Stimulated activated CD8-positive, alpha-beta memory T cell treated with anti-CD3 and anti-CD28 coated beads, Interleukin-4, amount 100 ng/mL, for 48 hours (primary cell): ENCODE results near the gene SHKBP1.
"Not testable (repeated sequence)": the region's sequence is repeated elsewhere in the genome, so short reads cannot be mapped to it uniquely, and the experiment has no call there.

Experiments used
- DNase-seq: peaks from one replicate; pipeline ENCODE4 v3.0.0-alpha.2; 2020

The SHKBP1 gene

DNA sequence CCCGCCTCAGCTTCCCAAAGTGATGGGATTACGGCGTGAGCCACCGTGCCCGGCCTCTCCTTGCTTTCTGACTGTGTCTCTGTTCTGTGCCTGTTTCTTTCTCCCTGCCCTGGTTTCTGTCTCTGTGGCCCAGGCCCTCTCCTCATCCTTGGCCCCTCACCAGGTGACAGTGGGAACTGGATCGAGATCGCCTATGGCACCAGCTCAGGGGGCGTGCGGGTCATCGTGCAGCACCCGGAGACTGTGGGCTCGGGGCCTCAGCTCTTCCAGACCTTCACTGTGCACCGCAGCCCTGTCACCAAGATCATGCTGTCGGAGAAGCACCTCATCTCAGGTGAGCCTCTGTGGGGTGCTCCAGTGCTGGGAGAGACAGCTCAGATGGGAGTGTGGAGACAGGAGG is 9.9 kb downstream of the SHKBP1 start:
- DNase-seq: no peak

DNA sequence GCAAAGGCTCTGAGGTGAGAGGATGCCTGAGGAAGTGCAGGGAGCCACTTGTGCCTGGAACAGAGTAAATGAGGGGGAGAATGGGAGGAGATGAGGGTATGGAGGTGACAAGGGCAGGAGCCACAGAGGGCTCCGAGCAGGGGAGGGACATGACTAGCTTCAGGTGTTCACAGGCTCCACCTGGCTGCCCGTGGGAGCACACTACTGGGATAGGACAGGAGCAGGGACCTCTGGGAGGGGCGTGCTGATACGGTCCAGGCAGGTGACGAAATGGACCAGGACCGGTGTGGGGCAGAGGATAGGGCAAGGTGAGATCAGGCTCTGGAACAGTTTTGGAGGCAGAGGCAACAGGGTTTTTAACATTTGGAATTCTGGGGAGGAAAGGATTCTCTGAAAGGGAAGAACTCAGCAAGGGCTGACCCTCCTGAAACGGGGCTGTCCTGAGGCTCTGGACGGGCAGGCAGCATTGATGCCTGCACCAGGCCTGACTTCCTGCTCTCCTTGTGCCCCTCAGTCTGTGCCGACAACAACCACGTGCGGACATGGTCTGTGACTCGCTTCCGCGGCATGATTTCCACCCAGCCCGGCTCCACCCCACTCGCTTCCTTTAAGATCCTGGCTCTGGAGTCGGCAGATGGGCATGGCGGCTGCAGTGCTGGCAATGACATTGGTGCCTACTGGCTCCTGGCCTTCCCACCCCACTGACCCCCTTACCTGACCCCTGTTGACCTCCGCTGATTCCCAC is 11.6 kb downstream of the SHKBP1 start:
- no peak for DNase-seq

DNA sequence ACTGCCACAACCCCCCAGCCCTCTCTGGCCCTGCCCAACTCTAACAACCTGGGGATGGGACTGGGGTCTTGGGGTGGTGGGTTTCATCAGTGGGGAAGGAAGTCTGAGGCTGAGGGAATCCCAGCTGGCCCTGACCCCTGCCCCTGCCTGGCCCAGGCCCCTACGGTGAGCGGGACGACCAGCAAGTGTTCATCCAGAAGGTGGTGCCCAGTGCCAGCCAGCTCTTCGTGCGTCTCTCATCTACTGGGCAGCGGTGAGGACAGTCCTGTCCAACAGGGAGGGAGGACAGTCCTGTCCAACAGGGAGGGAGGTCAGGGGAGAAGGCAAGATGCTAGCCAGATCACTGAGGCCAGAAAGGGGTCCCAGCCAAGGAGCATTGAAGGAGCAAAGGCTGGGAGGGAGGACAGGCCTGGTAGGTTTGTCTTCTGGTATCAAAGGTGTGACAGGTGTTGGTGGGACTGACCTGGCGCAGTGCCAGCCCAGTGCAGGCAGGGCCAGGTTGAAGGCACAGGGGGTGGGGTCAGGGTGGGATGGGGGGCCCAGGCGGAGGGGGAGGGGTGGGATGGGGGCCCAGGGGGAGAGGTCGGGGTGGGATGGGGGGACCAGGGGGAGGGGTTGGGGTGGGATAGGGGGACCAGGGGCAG is 12.4 kb downstream of the SHKBP1 start:
- no peak for DNase-seq

DNA sequence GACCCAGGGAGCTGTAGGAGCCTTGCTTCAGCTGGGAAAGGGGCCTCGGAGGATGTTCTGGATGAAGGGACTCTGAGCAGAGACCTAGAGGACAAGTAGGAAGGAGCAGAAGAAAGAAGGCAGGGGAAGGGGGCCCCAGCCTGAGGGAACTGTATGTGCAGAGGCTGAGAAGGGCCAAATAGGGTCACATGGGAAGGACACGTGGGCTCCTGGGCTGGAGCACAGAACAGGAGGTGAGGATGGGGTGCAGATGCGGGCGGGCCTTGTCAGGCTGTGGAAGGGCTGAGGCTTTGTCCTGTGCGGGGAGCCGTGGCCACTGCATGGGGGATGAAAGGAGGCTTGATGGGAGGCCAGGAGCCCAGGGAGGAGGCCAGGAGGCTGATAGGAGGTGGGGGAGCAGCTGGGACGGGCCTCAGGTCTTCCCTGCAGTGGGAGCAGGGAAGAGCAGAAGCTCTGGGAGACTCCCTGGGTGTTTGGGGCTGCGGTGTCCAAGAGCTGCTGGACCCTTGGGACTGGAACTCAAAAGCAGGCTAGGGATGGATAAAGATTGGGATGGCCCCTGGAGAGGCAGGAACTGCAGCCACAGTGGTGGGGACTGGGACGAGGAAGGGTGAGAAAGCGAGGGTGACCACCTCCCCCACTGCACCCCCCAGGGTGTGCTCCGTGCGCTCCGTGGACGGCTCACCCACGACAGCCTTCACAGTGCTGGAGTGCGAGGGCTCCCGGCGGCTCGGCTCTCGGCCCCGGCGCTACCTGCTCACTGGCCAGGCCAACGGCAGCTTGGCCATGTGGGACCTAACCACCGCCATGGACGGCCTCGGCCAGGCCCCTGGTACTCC is 13.1 kb downstream of the SHKBP1 start:
- no peak for DNase-seq

DNA sequence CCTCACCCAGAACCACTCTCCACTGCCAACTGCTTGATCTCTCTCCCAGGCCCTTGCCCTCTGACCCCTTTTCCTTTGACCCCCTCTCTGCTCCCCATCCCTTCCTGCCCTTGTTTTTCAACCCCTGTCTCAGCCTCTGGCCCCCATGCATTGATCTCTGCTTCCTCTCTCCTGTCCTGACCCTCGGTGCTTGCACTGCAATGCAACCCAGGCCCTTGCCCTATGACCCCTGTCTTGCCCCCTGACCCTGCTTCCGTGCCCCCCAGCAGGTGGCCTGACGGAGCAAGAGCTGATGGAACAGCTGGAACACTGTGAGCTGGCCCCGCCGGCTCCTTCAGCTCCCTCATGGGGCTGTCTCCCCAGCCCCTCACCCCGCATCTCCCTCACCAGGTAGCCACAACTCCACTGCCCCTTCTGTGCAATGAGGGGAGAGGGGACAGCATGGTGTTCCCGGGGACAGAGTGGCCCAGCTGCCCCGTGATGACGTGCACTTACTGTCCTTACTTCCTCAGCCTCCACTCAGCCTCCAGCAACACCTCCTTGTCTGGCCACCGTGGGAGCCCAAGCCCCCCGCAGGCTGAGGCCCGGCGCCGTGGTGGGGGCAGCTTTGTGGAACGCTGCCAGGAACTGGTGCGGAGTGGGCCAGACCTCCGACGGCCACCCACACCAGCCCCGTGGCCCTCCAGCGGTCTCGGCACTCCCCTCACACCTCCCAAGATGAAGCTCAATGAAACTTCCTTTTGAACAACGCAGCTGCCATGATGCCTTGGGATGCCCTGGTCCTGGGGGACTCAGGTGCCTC is 14.0 kb downstream of the SHKBP1 start:
- DNase-seq: no peak

DNA sequence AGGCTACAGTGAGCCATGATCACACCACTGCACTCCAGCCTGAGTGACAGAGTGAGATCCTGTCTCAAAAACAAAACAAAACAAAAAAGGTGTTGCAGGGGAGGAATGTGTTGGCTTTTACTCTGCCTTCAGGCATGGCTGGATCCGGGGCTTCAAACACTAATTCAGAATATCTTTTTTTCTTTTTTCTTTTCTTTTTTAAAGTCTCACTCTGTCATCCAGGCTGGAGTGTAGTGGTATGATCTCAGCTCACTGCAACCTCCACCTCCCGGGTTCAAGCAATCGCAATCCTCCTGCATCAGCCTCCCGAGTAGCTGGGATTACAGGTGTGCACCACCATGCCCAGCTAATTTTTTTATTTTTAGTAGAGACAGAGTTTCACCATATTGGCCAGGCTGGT is 15.1 kb downstream of the SHKBP1 start:
- not testable (repeated sequence) for DNase-seq

DNA sequence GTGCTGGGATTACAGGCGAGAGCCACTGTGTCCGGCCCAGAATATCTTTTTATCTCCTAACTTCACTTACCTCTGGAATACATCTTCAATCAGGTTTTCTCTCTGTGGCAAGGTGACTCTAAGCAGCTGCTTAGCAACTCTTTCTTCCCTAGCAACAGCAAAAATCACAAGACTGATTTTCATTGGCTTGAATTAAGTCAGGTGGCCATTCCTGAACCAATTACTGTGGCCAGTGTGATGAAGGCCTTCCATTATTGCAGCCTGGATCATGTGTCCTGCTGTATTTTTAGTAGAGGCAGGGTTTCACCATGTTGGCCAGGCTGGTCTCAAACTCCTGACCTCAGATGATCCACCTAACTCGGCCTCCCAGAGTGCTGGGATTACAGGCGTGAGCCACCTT is 15.5 kb downstream of the SHKBP1 start:
- no peak for DNase-seq

DNA sequence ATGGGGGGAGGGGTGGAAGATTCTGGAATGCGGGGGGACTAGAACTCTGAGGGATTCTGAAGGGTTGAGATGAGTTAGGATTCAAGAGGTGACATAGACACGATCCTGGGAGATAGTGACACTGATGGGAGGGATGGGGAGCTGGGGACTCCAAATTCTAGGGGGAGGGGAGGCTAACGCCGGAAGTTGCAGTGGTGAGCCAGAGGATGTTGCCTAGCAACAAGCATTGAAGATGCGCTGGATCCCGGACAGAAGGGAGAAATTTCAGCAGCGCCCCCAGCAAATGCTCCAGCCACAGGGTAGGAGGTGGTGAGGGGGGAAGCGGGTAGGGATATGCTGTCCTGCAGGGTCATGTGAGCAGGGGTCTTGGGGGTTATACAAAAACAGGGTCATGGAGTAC is 17.6 kb downstream of the SHKBP1 start:
- DNase-seq: no peak

DNA sequence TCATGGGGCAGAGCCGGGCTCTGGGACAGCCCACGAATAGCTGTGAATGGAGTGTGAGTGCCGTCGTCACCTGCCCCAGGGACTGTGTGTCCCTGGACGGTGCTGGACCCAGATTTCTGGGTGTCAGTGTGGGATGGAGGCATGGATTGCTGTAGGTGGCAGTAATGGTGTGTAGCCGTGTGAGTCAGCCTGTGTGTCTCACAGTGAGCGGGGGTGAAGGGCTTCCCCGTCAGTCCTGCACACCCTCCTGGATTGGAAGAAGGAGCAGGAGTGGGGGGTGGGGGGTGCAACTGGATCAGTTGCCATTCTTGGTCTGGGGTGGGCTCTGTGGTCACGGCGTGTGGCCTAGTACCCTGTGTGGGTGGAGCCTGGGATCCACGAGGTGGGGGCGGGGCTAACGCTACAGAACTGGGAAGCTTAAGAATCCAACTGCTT is 18.0 kb downstream of the SHKBP1 start:
- DNase-seq: no peak

DNA sequence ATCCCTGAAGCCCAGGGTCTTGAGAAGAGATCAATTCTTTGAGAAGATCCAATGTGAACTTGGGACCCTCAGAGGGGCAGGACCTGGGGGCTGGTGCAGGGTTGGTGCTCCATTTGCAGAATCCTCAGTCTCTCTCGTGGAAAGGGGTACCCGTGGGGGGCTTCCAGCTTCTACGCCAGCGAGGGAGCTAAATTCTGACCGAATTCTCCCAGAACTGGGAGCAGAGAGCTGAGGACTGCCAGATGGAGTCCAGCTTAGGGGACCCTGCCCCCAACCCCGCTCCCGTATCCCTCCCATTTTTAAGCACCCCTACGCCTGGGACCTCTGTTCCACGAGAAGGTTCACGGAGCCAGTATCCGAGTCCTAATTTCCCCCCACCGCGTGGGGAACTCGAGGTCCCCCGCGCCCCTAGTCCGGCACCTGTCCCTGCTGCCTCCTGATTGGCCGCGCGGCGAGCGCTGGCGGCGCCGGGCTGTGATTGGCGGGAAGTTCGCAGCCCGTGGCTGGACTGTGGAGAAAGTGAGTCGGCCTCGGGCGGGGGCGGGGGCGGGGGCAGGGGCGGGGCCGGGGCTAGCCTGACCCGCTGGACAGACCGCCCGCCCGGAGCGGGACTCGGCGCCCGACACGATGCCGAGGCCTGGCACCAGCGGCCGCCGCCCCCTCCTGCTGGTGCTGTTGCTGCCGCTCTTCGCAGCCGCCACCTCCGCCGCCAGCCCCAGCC is 20.1 kb downstream of the SHKBP1 start:
- DNase-seq: no peak

DNA sequence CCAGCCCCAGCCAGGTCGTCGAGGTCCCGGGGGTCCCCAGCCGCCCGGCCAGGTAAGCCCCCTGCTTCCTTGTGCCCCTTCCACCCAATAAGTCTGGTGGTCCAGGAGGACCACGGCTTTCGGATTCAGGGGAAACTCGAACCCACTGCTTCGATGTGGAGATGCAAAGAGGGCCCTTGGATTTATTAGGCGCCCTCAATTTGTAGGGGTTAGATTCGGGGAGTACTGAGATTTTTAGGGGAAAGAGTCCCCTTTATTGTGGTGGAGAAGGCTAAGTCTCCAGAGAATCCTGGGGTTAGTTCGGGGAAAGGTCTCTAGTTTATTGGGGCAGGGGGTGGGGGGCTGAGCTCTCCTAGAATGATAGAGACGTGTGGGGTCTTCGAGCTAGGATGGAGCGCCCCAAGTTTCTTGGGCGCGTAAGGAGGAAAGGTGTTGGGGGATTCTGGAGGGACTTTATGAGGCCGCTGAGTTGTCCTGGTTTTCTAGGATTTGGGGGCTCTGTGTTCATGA is 20.7 kb downstream of the SHKBP1 start:
- DNase-seq: no peak

DNA sequence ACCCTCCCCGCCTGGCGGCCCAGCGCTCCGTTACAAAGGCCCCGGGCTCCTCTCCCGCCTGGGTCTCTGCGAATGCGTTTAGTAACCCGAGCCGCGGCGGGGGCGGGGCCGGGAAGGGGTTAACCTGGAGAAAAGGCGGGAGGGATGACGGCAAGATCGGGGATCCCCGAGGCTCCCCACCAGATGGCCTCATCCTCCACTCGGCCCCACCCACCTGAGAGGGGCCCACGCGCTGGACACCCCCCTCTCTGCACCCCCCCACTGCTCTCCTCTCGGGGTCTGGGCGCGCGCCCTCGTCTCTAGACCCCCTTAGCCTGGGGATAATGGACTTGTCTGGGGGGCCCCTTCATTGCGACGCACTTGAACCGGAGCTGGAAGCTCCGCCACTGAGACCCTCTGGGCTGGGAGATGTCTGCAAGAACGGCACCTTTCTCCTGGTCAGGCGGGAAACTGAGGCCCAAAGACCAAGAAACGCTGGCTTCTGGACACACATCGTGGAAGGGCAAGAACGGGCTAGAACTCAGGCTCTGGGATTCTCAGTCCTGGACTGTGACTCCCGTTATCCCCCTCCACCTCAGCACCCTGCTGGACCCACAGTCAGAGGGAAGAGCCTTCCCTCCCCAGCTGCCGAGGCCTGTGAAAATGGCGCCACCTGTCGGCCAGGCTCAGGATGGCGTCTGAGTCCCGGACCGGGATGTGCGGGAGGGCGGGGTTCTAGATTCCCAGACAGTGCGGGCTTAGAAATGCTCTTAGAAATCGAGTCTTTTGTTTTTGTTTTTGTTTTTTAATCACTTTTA is 21.6 kb downstream of the SHKBP1 start:
- DNase-seq: peak; percentile 95

DNA sequence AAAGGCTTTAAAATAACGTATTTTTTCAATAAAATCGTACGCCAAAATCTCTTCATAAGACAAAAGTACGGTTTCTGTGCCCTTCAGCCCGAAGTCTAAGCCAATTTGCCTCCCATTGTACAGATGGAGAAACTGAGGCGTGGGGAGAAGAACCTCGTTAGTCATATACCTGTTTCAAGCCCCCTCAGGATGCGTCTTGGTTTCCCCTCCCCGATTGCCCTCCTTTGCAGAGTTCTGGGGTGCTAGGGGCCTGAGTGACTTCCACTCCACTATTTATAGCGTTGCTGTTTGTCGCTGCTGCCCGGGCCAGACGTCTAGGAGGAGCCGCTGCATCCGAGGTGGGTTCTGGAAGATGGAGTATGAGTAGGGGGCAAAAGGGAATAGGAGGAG is 22.2 kb downstream of the SHKBP1 start:
- DNase-seq: no peak

DNA sequence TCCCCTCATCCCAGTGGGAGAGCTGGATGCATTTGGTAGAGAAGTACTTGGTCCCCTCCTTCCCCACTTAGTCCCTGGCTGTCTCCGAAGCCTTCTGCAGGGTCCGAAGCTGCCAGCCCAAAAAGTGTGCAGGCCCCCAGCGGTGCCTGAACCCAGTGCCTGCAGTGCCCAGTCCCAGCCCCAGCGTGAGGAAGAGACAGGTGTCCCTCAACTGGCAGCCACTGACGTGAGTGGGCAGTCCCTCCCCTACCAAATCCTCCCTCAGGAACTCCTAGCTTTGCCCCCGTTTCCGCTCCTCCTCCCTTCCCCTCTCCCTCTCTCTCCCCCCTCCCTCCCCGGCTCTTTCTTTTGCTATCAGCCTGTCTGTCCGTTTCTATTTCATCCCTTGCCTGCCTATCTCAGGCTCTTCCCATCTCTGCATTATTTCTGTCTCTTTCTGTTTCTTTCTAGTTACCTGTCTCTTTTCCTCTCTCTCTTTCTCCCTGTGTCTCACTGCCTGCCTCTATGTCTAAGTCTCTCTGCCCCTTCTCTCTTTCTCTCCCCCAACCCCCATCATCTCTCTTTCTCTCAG is 22.7 kb downstream of the SHKBP1 start:
- DNase-seq: no peak

DNA sequence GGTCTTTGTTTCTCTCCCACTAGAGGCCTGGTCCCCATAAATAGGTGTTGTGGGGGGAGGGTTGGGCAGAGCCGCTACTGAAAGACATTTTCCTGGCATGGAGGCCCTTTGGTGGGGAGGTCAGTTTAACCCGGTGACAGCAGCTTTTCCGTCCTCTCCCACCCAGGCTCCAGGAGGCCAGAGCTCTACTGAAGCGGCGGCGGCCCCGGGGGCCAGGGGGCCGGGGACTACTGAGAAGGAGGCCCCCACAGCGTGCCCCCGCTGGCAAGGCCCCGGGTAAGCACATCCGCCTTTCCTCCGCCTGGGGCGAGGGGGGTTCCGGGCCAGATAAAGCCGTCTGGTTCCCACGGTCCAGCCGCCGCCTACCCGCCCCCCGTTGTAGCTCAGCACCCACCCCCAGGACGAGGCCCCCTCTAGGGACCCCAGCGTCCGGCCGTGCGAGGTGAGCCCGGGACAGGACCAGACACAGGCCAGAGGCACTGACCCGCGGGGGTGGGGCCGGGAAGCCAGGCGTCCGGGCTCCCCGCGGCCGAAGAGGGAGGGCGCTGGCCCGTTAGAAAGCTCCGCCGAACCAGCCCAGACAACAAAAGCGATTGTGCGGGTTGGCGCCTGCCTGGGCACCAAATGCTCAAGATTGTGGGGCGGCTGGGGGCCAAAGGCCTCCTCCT is 23.4 kb downstream of the SHKBP1 start:
- DNase-seq: no peak

DNA sequence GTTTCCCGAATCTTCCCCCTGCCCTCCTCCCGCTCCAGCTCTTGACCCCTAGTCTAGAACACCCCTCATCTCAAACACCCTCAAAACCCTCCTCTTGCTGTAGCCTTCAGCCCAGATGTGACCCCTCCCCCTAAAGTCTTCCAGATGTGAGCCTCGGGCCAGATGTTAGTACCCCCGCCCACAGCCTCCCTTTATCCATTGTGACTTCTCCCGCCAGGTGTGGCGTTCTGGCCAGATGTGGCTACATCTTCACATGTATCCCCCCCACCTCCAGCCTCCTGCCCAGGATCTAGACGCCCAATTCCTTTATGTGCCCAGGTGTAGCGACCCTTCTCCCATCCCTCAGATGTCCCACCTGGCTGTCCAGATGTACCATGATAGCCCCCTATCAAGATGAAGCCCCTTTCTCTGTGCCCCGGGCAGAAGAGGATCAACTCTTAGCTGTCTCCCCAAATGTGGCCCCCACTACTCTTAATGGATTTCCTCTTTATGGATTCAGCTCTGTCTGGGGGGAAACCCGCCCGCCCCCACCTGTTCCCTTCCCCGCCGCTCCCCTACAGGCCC is 24.0 kb downstream of the SHKBP1 start:
- no peak for DNase-seq

DNA sequence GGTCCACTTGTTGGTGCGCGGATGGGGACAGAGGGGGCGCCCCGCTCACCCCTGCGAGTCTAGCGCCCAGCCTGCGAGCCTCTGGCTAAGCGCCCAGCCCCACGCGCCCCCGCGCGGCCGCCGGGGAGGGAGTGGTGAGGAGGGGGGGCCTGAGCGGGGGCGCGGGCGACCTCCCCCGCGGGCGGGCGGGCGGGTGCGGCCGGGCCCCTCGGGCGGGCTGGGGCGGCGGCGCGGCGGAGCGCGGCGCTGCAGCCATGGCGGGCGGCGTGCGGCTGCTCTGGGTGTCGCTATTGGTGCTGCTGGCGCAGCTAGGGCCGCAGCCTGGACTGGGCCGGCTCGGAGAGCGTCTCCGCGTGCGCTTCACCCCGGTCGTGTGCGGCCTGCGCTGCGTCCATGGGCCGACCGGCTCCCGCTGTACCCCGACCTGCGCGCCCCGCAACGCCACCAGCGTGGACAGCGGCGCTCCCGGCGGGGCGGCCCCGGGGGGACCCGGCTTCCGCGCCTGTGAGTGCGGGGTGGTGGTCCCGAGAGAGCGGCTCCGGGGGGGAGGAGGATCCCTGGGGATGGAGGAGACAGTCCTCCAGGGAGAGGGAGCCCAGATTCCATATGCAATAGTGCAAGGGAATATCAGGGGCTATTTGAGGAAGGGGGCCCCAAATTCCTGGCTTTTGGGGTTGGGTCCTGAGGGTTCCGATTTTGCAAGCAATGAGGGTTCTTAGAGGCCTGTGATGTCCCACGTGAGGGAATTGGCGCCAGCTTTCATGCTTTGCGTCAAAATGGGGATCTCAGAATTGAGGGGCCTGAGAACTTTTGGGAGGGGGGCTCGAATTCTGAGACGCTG is 24.7 kb downstream of the SHKBP1 start, which contains the start of gene LTBP4:
Gene LTBP4, plus strand, starts transcription at position 236 of the 841 bp plus-strand sequence. Its CDS starts 19 bp downstream, at position 255.
- DNase-seq: no peak

DNA sequence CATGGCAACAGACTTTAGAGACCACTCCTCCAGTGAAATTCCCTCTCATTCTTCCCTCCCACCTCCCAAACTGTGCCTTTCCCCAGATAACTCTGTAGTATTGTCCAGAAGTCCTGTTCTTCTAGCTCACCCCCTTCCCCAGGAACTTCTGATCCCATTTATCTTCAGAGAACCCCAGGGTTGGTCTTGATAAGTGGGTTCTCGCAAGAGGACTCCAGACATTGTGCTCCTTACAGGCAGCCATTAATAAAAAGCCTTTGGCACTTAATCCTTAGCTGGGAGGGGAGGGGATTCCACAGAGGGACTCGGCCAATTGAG is 26.4 kb downstream of the SHKBP1 start:
- DNase-seq: no peak
